GM23338 (cell line): Measurements from ENCODE around the gene MRPL48.

Experiments
- EZH2 ChIP-seq: fragments of 200-600 bp; sonication (generic); IDR thresholded peaks from one replicate; pipeline ENCODE4 v1.8.0; 2017; ENCODE audit warnings: antibody characterized with exemption, mild to moderate bottlenecking, low read depth; ENCODE audit not compliant: unreplicated experiment
- POLR2AphosphoS5 ChIP-seq: IDR thresholded peaks from 2 replicates; pipeline ENCODE4 v1.6.1; 2016; ENCODE audit warnings: antibody characterized with exemption, low read depth
- STAT1 ChIP-seq: IDR thresholded peaks from one replicate; pipeline ENCODE4 v1.6.1; 2016; ENCODE audit warnings: antibody characterized with exemption; ENCODE audit not compliant: unreplicated experiment
- TF ChIP-seq, protein P1 (sequence below), 2 experiments: fragments of 200-600 bp in 1 of 2; sonication (generic) in 1 of 2; conservative IDR thresholded peaks; 2 replicates each; pipeline versions ENCODE4 v1.5.1 to v1.6.1; 2016 to 2017; ENCODE audit warnings: antibody characterized with exemption in 2 of 2, low read depth in 2 of 2, mild to moderate bottlenecking in 2 of 2, moderate library complexity in 1 of 2

DNA sequence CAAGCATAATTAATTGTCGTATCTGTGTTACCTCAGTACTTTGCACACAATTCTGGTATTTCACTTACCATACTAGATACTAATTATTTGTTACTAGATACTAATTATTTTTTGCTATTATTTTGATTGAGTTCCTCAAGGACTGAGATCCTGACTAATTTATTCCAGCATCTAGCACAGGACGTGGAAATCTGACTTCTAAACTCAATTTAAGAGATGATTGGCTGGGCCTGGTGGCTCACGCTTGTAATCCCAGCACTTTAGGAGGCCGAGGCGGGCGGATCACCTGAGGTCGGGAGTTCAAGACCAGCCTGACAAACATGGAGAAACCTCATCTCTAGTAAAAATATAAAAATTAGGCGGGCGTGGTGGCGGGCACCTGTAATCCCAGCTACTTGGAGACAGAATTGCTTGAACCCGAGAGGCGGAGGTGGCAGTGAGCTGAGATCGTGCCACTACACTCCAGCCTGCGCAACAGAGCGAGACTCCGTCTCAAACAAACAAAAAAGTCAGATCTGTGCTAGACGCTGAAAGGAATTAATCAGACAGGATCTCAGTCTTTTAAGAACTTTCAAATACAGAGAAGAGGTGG is 527 bp upstream of the MRPL48 start:
- TF ChIP-seq, protein P1, sequence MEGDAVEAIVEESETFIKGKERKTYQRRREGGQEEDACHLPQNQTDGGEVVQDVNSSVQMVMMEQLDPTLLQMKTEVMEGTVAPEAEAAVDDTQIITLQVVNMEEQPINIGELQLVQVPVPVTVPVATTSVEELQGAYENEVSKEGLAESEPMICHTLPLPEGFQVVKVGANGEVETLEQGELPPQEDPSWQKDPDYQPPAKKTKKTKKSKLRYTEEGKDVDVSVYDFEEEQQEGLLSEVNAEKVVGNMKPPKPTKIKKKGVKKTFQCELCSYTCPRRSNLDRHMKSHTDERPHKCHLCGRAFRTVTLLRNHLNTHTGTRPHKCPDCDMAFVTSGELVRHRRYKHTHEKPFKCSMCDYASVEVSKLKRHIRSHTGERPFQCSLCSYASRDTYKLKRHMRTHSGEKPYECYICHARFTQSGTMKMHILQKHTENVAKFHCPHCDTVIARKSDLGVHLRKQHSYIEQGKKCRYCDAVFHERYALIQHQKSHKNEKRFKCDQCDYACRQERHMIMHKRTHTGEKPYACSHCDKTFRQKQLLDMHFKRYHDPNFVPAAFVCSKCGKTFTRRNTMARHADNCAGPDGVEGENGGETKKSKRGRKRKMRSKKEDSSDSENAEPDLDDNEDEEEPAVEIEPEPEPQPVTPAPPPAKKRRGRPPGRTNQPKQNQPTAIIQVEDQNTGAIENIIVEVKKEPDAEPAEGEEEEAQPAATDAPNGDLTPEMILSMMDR (conservative IDR thresholded peaks at IDR 0.05; ENCODE audit: low read depth in 2 of 2) = no peak
- TF ChIP-seq EZH2 (no peak), POLR2AphosphoS5 (no peak), STAT1 (no peak)
